ENCODE data around the gene CADPS2.

DNA sequence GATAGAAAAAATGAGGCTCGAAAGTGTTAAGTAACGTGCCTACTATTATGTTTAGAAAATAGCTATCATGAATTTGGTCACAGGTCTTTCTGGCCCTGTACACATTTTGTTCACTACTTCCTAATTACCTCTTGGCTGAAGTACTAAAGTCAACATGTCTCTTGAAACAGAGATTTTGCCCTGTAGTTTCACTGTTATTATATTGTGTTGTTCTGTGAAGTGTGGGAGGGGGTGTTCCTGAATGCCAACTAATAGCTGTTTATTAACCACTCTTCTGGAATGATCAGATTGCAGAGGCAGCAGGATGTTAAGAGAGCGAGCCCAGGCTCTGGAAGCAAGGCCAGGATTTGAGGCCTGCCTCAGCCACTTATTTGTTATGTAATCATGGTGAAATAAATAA is 259.5 kb downstream of the CADPS2 start:
- TF ChIP-seq, protein P1, sequence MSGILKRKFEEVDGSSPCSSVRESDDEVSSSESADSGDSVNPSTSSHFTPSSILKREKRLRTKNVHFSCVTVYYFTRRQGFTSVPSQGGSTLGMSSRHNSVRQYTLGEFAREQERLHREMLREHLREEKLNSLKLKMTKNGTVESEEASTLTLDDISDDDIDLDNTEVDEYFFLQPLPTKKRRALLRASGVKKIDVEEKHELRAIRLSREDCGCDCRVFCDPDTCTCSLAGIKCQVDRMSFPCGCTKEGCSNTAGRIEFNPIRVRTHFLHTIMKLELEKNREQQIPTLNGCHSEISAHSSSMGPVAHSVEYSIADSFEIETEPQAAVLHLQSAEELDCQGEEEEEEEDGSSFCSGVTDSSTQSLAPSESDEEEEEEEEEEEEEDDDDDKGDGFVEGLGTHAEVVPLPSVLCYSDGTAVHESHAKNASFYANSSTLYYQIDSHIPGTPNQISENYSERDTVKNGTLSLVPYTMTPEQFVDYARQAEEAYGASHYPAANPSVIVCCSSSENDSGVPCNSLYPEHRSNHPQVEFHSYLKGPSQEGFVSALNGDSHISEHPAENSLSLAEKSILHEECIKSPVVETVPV (CRISPR knock-in tag; IDR thresholded peaks at IDR 0.05): no peak
- TF ChIP-seq ZFP3 (CRISPR knock-in tag; IDR thresholded peaks at IDR 0.05) (no peak), TCF4 (CRISPR knock-in tag; IDR thresholded peaks at IDR 0.05; ENCODE audit: borderline replicate concordance) (no peak), ZNF565 (CRISPR knock-in tag; conservative IDR thresholded peaks at IDR 0.05; ENCODE audit: low read depth) (no peak)

Data from SK-N-SH treated with all-trans-retinoic acid at 6 μM for 48 hours (cell line).